Measurements from ENCODE around the gene BHLHE40. TPM values are rescaled to one million over a fixed set of nuclear protein-coding genes. Genes with fewer than 3 reads are reported as not detected.
"Not testable (repeated sequence)": the region's sequence is repeated elsewhere in the genome, so short reads cannot be mapped to it uniquely, and the experiment has no call there.

BHLHE40 gene
- total and polyA plus RNA-seq, 2 experiments from 2014 or later: 1.7 to 2.2 TPM

- TF ChIP-seq ZNF462 (CRISPR knock-in tag; IDR thresholded peaks at IDR 0.05): no peak
Observed at GRCh38 chr3:4957978-4958377, 21.3 kb upstream of the BHLHE40 start (continued).

- Histone ChIP-seq H3K4me1 (ENCODE audit: insufficient read depth) (no peaks in the 10 kb centered on the region), H3K4me3 (no peak overlapping the region), H3K9me2 (ENCODE audit: insufficient read depth) (0 out of 2 replicates have a peak, but pooled peaks cover under 1% of the 10 kb centered on the region), H3K79me2 (replicated peaks; ENCODE audit: insufficient read depth) (no peaks in the 10 kb centered on the region), H2AFZ (no peak overlapping the region), H3K4me2 (no peak overlapping the region), H4K20me1 (replicated peaks; ENCODE audit: insufficient read depth) (no peaks in the 10 kb centered on the region), H3K27me3 (ENCODE audit: insufficient read depth) (no peaks in the 10 kb centered on the region), H3K27ac (ENCODE audit: low read depth) (no peak overlapping the region), H3K36me3 (ENCODE audit: insufficient read depth) (no peaks in the 10 kb centered on the region; the same call in 1 of the 2 replicates), H3F3A (replicated peaks; ENCODE audit: low read depth) (no peaks in the 10 kb centered on the region)
- ATAC-seq: no peak
- peaks cover 8% of the 10 kb centered on the region; the same call in 2 of the 3 replicates for H3K36me3 Mint-ChIP-seq (ENCODE audit: low read depth)
- no peak overlapping the region for H3K27ac Mint-ChIP-seq
- peaks cover 9% of the 10 kb centered on the region; the same call in 2 of the 3 replicates for H3K4me1 Mint-ChIP-seq
- H3K4me3 Mint-ChIP-seq: no peak overlapping the region
- no peak for TF ChIP-seq ZNF331 (CRISPR knock-in tag; IDR thresholded peaks at IDR 0.05; ENCODE audit: low read depth)
- TF ChIP-seq CTCF (conservative IDR thresholded peaks at IDR 0.05; ENCODE audit: low read depth in 2 of 2): no peak
- TF ChIP-seq STAT1 (IDR thresholded peaks at IDR 0.05; ENCODE audit: unreplicated experiment): no peak
- TF ChIP-seq EZH2phosphoT487 (IDR thresholded peaks at IDR 0.05; ENCODE audit: unreplicated experiment): no peak
- TF ChIP-seq EZH2 (IDR thresholded peaks at IDR 0.05; ENCODE audit: low read depth, unreplicated experiment): no peak
- no peak for TF ChIP-seq JUNB (IDR thresholded peaks at IDR 0.05; ENCODE audit: unreplicated experiment)
- H3K27me3 Mint-ChIP-seq (ENCODE audit: insufficient read depth, low read depth, poor library complexity): no peaks in the 10 kb centered on the region
- peaks cover 22% of the 10 kb centered on the region for H3K9me3 Mint-ChIP-seq
- no peak for DNase-seq (ENCODE audit: low spot score)
Observed at GRCh38 chr3:4959180-4959579, 20.1 kb upstream of the BHLHE40 start.

- not testable (repeated sequence) for H3K79me2 ChIP-seq (replicated peaks; ENCODE audit: insufficient read depth); H3K4me2 ChIP-seq; H3F3A ChIP-seq (replicated peaks; ENCODE audit: low read depth); H3K27ac Mint-ChIP-seq; H3K9me2 ChIP-seq (ENCODE audit: insufficient read depth); H2AFZ ChIP-seq; H3K36me3 Mint-ChIP-seq (ENCODE audit: low read depth); H3K4me1 ChIP-seq (ENCODE audit: insufficient read depth); H3K4me3 ChIP-seq; H3K4me3 Mint-ChIP-seq; H4K20me1 ChIP-seq (replicated peaks; ENCODE audit: insufficient read depth); H3K4me1 Mint-ChIP-seq; H3K36me3 ChIP-seq (ENCODE audit: insufficient read depth); H3K27me3 ChIP-seq (ENCODE audit: insufficient read depth); DNase-seq (ENCODE audit: low spot score); H3K27ac ChIP-seq (ENCODE audit: low read depth); ATAC-seq; H3K27me3 Mint-ChIP-seq (ENCODE audit: insufficient read depth, low read depth, poor library complexity)
- peaks cover 44% of the 10 kb centered on the region for H3K9me3 Mint-ChIP-seq
Observed at GRCh38 chr3:4961865-4962264, 17.4 kb upstream of the BHLHE40 start.
